ENCODE results near the gene PIGM.

PIGM gene

GRCh38 chr1:159986093-159986492 is 45.7 kb downstream of the PIGM start:
- no peak for DNase-seq

DNA sequence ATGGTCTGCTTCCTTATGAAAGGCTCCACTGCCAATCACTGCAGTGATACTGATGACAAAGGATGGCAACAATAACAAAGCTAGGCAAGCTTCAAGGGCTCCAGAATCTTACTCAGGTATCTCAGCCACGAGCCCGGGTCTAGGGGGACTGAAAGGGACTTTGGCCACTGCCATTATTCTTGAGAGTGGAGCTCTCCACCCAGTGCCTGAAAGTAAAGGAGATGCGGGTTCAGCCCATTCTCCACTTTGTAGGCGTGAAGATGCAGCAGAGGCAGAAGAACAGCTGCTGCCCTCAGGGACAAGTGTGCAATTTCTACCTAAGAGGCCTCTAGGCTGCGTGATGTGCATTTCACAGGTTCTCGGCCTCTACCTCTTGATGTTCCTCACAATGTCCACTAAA is 46.3 kb downstream of the PIGM start:
- DNase-seq: no peak

DNA sequence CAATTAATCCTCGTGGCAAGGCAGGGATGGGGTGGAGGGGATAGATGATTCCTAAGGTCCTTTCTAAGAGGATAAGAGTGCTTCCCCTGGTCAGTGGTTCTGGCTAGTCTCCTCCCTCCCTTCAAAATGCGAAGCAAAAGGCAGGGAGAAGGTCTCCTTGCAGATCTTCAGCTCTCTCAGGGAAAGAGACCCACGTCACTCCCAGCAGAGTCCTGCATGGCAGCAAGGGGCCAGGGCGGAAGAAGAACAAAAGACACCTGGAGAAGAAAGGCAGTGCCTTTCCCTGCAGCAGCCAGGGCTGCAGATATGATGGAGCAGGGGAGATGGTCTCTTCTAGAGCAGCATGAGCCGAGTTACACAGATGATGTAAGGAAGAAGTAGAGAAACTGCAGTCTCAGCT is 48.1 kb downstream of the PIGM start:
- DNase-seq: no peak

DNA sequence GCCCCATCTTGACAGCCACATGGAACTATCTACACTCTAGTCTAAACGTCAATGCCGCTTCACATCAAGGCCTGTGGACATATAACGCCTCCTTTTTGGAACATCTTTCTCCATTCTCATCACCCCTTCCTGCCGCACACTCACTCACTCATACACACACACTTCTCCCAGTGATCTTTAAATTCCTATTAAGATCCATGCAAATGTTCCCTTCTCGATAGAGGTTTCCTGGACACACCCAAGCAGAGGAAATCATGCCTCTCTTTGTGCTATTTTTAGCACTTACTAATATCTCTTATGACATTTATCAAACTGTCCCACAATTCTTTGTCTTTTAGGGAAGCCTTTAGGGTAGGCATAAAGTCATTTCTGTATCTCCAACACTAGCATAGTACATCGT is 49.5 kb downstream of the PIGM start:
- DNase-seq: no peak

DNA sequence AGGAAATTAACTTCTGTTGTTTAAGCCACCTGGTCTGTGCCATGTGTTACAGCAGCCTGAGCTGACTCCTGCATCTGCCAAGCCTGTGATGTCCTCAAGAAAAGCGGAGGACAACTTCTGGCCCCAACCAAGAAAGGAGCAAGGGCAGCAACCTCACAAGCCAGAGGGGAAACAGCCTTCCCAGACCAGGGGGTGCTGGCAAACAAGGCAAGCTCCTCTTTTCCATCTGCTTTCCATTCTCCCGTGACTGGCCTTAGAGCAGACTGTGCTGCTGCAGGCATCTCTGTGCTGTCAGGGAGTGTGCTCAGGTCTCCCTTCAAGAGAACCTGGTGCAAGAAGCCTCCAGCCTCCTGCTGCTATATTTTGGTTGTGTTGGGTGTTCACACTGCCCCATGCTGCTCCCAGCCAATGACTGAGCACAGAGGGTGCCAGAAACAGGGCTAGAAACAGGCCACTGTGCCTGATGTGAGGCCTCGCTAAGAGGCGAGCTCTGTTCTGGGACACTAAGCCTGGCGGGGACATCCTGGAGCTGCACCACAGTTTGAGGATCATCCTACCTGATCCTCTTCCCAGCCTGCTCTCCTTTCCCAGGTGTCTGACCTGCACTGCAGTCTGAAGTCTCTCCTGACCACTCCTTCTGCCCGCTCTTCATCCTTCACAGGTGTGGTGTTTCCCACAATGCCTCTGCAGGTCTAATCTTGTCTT is 50.3 kb downstream of the PIGM start:
- DNase-seq: no peak

DNA sequence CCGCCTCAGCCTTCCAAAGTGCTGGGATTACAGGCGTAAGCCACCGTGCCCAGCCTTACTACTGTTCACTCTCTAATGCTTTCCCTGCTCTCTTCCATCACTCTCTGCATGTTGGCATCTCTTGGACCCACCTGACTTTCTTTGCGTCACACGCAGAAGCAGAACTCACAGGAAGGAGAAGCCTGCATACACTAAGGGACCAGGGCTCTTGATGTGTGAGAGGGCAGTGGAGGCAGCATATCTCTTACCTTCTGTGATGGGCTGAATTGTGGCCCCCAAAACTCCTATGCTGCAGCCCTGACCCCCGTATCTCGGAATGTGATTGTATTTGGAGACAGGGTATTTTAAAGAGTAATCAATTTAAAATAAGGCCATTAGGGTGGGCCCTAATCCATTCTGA is 51.0 kb downstream of the PIGM start:
- no peak for DNase-seq

DNA sequence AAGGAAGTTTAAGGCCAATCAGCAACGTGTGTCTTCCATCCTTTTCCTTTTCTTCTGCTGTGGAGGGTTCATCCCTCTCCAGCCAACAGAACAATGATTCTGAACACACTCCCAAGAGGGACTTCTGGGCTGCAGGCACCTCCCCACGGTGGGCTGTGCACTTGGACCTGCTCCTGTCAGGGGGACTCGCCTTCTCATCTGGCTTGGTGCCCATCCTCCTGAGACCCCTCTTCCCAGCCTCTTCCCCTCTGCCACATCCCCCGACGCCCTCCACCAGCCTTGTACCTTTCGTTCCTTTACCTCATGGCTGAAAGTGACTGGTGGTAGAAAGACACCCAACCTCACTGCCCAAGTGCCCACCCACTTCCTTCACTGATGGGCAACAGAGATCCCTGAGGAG is 51.7 kb downstream of the PIGM start:
- DNase-seq: no peak

DNA sequence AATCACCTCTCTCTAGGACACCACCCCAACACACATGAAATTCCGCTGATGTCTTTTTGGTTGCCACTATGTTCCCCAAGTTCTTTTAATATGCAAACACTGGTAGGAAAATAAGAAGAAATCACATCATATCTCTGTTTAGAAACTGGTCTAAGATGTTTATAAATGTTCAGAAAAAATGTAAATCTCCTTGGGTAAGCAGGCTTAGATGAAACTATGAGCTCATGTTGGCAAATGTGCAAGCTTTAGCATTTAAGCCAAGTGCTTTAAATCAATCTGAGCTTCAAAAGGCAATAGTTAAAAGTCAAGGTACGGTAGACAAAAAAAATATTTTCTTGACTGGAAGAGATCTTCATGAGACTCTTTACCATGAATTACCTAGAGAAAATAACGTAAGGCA is 52.5 kb downstream of the PIGM start:
- no peak for DNase-seq

DNA sequence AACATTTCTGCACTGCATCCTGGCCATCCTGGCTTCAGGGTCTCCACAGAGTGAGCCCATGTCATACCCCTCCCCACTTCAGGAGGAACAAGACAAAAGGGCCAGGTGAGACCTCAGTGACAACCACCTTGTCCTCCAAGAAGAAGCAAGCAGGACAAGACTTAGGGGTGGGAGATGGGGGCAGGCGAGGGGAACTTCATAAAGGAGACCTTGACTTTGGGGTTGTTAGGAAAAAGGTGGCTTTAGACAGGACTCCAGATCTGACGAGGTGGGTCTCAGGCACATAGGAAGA is 53.7 kb downstream of the PIGM start:
- no peak for DNase-seq

- no peak for DNase-seq
Measured at GRCh38 chr1:159977364-159978106, 54.3 kb downstream of the PIGM start.
